HEK293 (cell line): ENCODE results near the gene NFIB.

ENCODE experiments used
- CTCF ChIA-PET: fragments of 350-600 bp; formaldehyde crosslinking; extraction: SDS; loops from one replicate; lab custom pipeline; 2021; ENCODE audit warnings: antibody characterized with exemption; lab: Yijun Ruan, JAX
- POLR2A ChIA-PET: fragments of 300-600 bp; formaldehyde crosslinking; extraction: SDS; loops from one replicate; lab custom pipeline; 2020; ENCODE audit warnings: antibody characterized with exemption, inconsistent platforms; lab: Yijun Ruan, JAX
- H3K27ac ChIP-seq: fragments of 200-500 bp; sonication (Bioruptor generic); 2 replicates; pipeline ENCODE4 v1.5.1; 2014; ENCODE audit warnings: low read depth, low read length, control low read depth, inconsistent platforms; ENCODE audit errors: extremely low read depth
- H3K36me3 ChIP-seq, 2 experiments: fragments of 200-500 bp in 1 of 2; sonication (Bioruptor generic) in 1 of 2; 1 replicate in 1 of 2; 2 replicates in 1 of 2; pipeline ENCODE4 v1.5.1; 2014 to 2017; ENCODE audit warnings: inconsistent platforms in 2 of 2, low read length in 2 of 2; ENCODE audit not compliant: control insufficient read depth in 2 of 2, insufficient read depth in 1 of 2
- H3K4me1 ChIP-seq: fragments of 200-500 bp; sonication (Bioruptor generic); 2 replicates; pipeline ENCODE4 v1.5.1; 2014; ENCODE audit warnings: mild to moderate bottlenecking, low read length, inconsistent platforms; ENCODE audit not compliant: control insufficient read depth, insufficient read depth
- H3K4me3 ChIP-seq: 2 replicates; pipeline ENCODE4 v1.5.1; 2011; ENCODE audit warnings: low read depth, mild to moderate bottlenecking, control low read depth, low read length, moderate library complexity
- H3K9me3 ChIP-seq: fragments of 200-500 bp; sonication (Bioruptor generic); 2 replicates; pipeline ENCODE4 v1.5.1; 2014; ENCODE audit warnings: low read depth, low read length, inconsistent platforms; ENCODE audit not compliant: control insufficient read depth, insufficient read depth
- BCL11A ChIP-seq: fragments of 450-650 bp; formaldehyde crosslinking; IDR thresholded peaks from 2 replicates; pipeline ENCODE4 v1.5.1; 2016; ENCODE audit warnings: low read depth, missing biosample characterization, missing genetic modification characterization
- FEZF1 ChIP-seq: fragments of 450-650 bp; formaldehyde crosslinking; IDR thresholded peaks from 2 replicates; pipeline ENCODE4 v1.5.1; 2016; ENCODE audit warnings: missing biosample characterization, missing genetic modification characterization
- GFI1B ChIP-seq: fragments of 450-650 bp; formaldehyde crosslinking; IDR thresholded peaks from 2 replicates; pipeline ENCODE4 v1.5.1; 2016; ENCODE audit warnings: missing biosample characterization, missing genetic modification characterization
- HOXA7 ChIP-seq: sonication (generic); formaldehyde crosslinking; IDR thresholded peaks from 2 replicates; pipeline ENCODE4 v1.8.1; 2022; ENCODE audit warnings: missing genetic modification reagents, borderline replicate concordance
- PRDM1 ChIP-seq: fragments of 450-650 bp; formaldehyde crosslinking; IDR thresholded peaks from 2 replicates; pipeline ENCODE4; 2016; ENCODE audit warnings: missing biosample characterization, missing genetic modification characterization
- PRDM4 ChIP-seq: fragments of 450-650 bp; formaldehyde crosslinking; IDR thresholded peaks from 2 replicates; pipeline ENCODE4 v1.5.1; 2017; ENCODE audit warnings: missing biosample characterization, missing genetic modification characterization
- REST ChIP-seq: fragments of 450-650 bp; formaldehyde crosslinking; IDR thresholded peaks from 2 replicates; pipeline ENCODE4 v1.5.1; 2016; ENCODE audit warnings: missing biosample characterization, missing genetic modification characterization
- YY1 ChIP-seq: fragments of 450-650 bp; formaldehyde crosslinking; IDR thresholded peaks from 2 replicates; pipeline ENCODE4 v1.5.1; 2018; ENCODE audit warnings: missing biosample characterization, missing genetic modification characterization
- ZBTB48 ChIP-seq: fragments of 450-650 bp; formaldehyde crosslinking; IDR thresholded peaks from 2 replicates; pipeline ENCODE4 v1.5.1; 2016; ENCODE audit warnings: missing biosample characterization, missing genetic modification characterization
- ZEB2 ChIP-seq: fragments of 450-650 bp; formaldehyde crosslinking; IDR thresholded peaks from 2 replicates; pipeline ENCODE4 v1.5.1; 2016; ENCODE audit warnings: missing biosample characterization, missing genetic modification characterization
- ZNF223 ChIP-seq: fragments of 450-650 bp; formaldehyde crosslinking; IDR thresholded peaks from 2 replicates; pipeline ENCODE4 v1.5.1; 2016; ENCODE audit warnings: missing biosample characterization, missing genetic modification characterization
- ZNF302 ChIP-seq: fragments of 450-650 bp; formaldehyde crosslinking; IDR thresholded peaks from 2 replicates; pipeline ENCODE4 v1.5.1; 2016; ENCODE audit warnings: missing biosample characterization, missing genetic modification characterization, low read depth
- ZNF335 ChIP-seq: fragments of 450-650 bp; formaldehyde crosslinking; conservative IDR thresholded peaks from 2 replicates; pipeline ENCODE4 v1.5.1; 2016; ENCODE audit warnings: missing biosample characterization, missing genetic modification characterization
- ZNF341 ChIP-seq: fragments of 450-650 bp; formaldehyde crosslinking; IDR thresholded peaks from 2 replicates; pipeline ENCODE4; 2016; ENCODE audit warnings: low read depth, missing biosample characterization, missing genetic modification characterization
- ZNF433 ChIP-seq: fragments of 450-650 bp; formaldehyde crosslinking; IDR thresholded peaks from 2 replicates; pipeline ENCODE4 v1.5.1; 2016; ENCODE audit warnings: missing biosample characterization, missing genetic modification characterization, low read depth
- ZNF501 ChIP-seq: fragments of 450-650 bp; formaldehyde crosslinking; IDR thresholded peaks from 2 replicates; pipeline ENCODE4 v1.5.1; 2016; ENCODE audit warnings: missing biosample characterization, missing genetic modification characterization
- ZNF530 ChIP-seq: fragments of 450-650 bp; formaldehyde crosslinking; IDR thresholded peaks from 2 replicates; pipeline ENCODE4 v1.5.1; 2016; ENCODE audit warnings: low read depth, missing biosample characterization, missing genetic modification characterization
- ZNF558 ChIP-seq: fragments of 450-650 bp; formaldehyde crosslinking; IDR thresholded peaks from 2 replicates; pipeline ENCODE4 v1.5.1; 2016; ENCODE audit warnings: missing biosample characterization, missing genetic modification characterization
- ZNF580 ChIP-seq: fragments of 450-650 bp; formaldehyde crosslinking; IDR thresholded peaks from 2 replicates; pipeline ENCODE4 v1.5.1; 2016; ENCODE audit warnings: missing biosample characterization, missing genetic modification characterization
- ZNF664 ChIP-seq: fragments of 450-650 bp; formaldehyde crosslinking; IDR thresholded peaks from 2 replicates; pipeline ENCODE4 v1.5.1; 2016; ENCODE audit warnings: missing biosample characterization, missing genetic modification characterization
- ZNF837 ChIP-seq: fragments of 450-650 bp; formaldehyde crosslinking; IDR thresholded peaks from 2 replicates; pipeline ENCODE4 v1.5.1; 2016; ENCODE audit warnings: missing biosample characterization, missing genetic modification characterization
- ZXDB ChIP-seq: fragments of 450-650 bp; formaldehyde crosslinking; IDR thresholded peaks from 2 replicates; pipeline ENCODE4 v1.5.1; 2016; ENCODE audit warnings: missing biosample characterization, missing genetic modification characterization
- TF ChIP-seq, protein P1 (sequence below): fragments of 450-650 bp; formaldehyde crosslinking; IDR thresholded peaks from 2 replicates; pipeline ENCODE4 v1.5.1; 2016; ENCODE audit warnings: missing biosample characterization, missing genetic modification characterization
- TF ChIP-seq, protein P2 (sequence below): fragments of 450-650 bp; formaldehyde crosslinking; IDR thresholded peaks from 2 replicates; pipeline ENCODE4 v1.5.1; 2017; ENCODE audit warnings: missing biosample characterization, missing genetic modification characterization

NFIB gene

DNA sequence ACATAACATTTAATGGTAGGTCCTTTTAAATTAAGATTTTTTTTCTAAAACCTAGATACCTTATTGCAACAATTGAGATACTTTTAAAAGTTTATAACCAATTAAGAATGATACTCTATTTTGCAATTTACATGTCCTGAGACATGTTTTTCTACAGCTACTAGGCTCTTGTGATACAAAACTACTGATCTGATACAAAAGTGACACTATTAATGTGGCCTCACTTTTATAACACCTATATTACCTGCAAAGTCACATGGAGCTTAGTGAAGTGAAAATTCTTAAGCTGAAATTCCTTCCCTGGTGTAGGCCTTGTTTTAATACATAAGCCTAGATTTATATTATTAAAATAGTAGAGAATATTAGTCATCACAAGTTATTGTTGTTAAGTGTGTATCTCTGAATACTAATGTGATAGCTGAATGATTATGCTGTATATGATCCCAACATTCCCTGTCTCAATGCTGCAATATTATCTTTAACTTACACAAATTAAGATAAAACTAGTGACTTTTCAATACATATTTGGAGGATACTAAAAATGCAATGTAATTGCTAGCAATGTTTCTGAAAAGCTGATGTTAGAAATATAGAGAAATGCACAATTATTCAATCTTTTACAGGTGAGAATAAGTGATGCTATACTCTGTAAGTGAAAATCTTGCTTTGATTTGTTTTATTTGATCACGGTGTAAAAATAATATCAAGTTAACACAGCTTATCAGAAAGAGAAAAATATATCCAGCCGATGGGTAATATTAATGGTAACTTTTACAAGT, 2.6 kb downstream of the NFIB start (continued):
- TF ChIP-seq, protein P1, sequence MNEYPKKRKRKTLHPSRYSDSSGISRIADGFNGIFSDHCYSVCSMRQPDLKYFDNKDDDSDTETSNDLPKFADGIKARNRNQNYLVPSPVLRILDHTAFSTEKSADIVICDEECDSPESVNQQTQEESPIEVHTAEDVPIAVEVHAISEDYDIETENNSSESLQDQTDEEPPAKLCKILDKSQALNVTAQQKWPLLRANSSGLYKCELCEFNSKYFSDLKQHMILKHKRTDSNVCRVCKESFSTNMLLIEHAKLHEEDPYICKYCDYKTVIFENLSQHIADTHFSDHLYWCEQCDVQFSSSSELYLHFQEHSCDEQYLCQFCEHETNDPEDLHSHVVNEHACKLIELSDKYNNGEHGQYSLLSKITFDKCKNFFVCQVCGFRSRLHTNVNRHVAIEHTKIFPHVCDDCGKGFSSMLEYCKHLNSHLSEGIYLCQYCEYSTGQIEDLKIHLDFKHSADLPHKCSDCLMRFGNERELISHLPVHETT (tag by site-specific recombination), result no peak
- TF ChIP-seq ZNF501 (tag by site-specific recombination), result no peak
- TF ChIP-seq PRDM4 (tag by site-specific recombination), result no peak
- no peak for TF ChIP-seq ZNF433 (tag by site-specific recombination)
- TF ChIP-seq ZNF341 (tag by site-specific recombination), result no peak
- no peak for TF ChIP-seq ZNF664 (tag by site-specific recombination)
- no peak for TF ChIP-seq ZNF580 (tag by site-specific recombination)
- TF ChIP-seq ZNF223, result no peak

DNA sequence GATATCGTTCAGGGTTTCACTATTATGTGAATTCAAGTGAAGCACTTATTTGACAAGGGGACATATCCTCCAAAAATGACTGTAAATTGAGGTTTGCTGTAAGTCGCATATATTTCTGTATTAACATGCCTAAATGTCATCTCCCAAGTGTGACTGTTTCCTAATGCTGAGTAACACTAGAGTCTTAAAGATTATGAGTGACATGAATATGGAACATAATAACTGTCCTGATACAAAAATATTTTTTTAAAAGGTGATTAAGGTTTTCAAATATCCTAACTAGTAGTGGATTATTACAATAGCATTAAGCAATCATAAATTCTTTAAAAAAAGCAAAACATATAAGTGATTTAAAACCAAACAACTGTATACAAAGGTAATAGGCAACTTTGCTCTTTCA, 3.6 kb downstream of the NFIB start:
- ChIA-PET CTCF (interaction anchor here (0.7 to 1.9 kb wide), 2 partner anchors 44 to 1075 kb away, joined by 3 to 7 read pairs; no protein-coding TSS in a partner anchor), POLR2A (interaction anchor here (1.2 kb wide), 1 partner anchor 214 kb away, joined by 3 read pairs; no protein-coding TSS in a partner anchor)
- Histone ChIP-seq H3K4me1 (peaks cover 13% of the 10 kb centered on the region; the same call in 1 of the 2 replicates), H3K4me3 (no peak overlapping the region; the same call in 1 of the 2 replicates), H3K36me3 (peaks cover 0 to 14% of the 10 kb centered on the region in 2 experiments; a peak in 1 of 3 replicates), H3K27ac (no peak overlapping the region), H3K9me3 (no peaks in the 10 kb centered on the region)
- TF ChIP-seq HOXA7 (CRISPR knock-in tag) (no peak), ZNF335 (tag by site-specific recombination) (no peak), ZNF837 (tag by site-specific recombination) (no peak), ZNF558 (tag by site-specific recombination) (no peak), ZBTB48 (tag by site-specific recombination) (no peak), ZNF302 (tag by site-specific recombination) (no peak), ZXDB (tag by site-specific recombination) (no peak), YY1 (tag by site-specific recombination) (no peak), ZNF530 (no peak)

GRCh38 chr9:14309403-14309802, 4.5 kb downstream of the NFIB start:
- Histone ChIP-seq H3K4me3 (no peak overlapping the region), H3K36me3 (peaks cover 0 to 17% of the 10 kb centered on the region in 2 experiments; a peak in 1 of 3 replicates), H3K9me3 (no peaks in the 10 kb centered on the region), H3K27ac (no peak overlapping the region), H3K4me1 (peaks cover 13% of the 10 kb centered on the region; the same call in 1 of the 2 replicates)
- ChIA-PET CTCF (interaction anchor here (0.7 to 1.9 kb wide), 3 partner anchors 9 to 1075 kb away, joined by 3 to 7 read pairs (median 3); no protein-coding TSS in a partner anchor), POLR2A (interaction anchor here (1.2 kb wide), 1 partner anchor 213 kb away, joined by 3 read pairs; no protein-coding TSS in a partner anchor)
- TF ChIP-seq ZEB2 (tag by site-specific recombination), result 0 out of 2 replicates have a peak, but pooled peaks have one; percentile 37
- 0 out of 2 replicates have a peak, but pooled peaks have one; percentile 59 for TF ChIP-seq GFI1B (tag by site-specific recombination)
- TF ChIP-seq BCL11A (tag by site-specific recombination), result no peak
- TF ChIP-seq FEZF1, result 0 out of 2 replicates have a peak, but pooled peaks have one; percentile 9
- TF ChIP-seq, protein P2, sequence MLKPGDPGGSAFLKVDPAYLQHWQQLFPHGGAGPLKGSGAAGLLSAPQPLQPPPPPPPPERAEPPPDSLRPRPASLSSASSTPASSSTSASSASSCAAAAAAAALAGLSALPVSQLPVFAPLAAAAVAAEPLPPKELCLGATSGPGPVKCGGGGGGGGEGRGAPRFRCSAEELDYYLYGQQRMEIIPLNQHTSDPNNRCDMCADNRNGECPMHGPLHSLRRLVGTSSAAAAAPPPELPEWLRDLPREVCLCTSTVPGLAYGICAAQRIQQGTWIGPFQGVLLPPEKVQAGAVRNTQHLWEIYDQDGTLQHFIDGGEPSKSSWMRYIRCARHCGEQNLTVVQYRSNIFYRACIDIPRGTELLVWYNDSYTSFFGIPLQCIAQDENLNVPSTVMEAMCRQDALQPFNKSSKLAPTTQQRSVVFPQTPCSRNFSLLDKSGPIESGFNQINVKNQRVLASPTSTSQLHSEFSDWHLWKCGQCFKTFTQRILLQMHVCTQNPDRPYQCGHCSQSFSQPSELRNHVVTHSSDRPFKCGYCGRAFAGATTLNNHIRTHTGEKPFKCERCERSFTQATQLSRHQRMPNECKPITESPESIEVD (tag by site-specific recombination), result peak; percentile 83
- TF ChIP-seq PRDM1 (tag by site-specific recombination), result peak; percentile 34; the same call in 1 of the 2 replicates
- no peak for TF ChIP-seq REST
